Measurements from ENCODE around the gene P2RX1.

Gene P2RX1

DNA sequence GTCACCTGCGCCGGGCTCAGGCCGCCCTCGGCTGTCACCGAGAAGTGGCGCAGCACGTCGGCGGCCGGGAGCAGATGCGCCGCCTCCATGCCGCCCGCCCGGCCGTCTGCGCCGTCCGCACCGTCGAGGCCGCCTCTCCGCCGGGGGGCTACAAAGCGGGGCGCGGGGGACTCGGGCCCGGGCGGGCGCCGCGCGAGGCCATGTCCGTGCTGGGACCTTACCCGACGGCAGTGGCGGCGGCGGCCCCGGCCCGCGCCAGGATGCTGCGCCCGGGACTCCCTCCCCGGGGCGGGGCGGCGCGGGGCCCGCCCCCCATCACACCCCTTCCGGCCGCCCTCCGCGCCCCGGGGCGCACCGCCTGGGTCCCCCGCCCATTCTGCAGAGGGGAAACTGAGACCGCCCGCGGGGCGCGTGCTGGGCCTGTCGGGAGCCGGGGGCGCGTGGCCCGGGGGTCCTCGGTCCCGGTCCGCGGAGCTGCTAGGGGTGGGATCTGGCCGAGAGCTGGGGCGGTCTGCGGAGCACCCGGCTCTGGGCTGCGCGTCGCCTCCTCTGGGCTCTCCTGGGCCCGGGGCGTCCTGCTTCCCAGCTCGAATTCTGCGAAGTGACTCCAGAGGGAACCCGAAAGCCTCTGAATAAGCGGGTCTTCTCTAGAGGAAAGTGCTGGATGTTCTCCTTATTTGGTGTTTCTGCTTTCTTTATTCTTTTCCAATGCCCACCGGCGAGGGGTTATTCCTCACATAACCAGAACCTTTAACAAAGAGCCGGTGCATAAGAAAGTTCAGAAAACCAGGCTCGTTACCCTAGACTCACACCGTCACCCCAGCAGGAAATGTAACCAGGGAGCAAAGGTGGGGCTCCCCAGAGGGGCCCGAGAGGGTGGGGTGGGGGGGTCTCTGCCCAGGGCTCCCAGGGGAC, 48.2 kb upstream of the P2RX1 start, which contains the start of gene ATP2A3:
TSS of gene ATP2A3 (minus strand) at position 235 of the 915 bp plus-strand sequence. CDS start at position 89, 146 bp downstream.
- TF ChIP-seq, protein P1, sequence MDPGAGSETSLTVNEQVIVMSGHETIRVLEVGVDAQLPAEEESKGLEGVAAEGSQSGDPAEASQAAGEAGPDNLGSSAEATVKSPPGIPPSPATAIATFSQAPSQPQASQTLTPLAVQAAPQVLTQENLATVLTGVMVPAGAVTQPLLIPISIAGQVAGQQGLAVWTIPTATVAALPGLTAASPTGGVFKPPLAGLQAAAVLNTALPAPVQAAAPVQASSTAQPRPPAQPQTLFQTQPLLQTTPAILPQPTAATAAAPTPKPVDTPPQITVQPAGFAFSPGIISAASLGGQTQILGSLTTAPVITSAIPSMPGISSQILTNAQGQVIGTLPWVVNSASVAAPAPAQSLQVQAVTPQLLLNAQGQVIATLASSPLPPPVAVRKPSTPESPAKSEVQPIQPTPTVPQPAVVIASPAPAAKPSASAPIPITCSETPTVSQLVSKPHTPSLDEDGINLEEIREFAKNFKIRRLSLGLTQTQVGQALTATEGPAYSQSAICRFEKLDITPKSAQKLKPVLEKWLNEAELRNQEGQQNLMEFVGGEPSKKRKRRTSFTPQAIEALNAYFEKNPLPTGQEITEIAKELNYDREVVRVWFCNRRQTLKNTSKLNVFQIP (CRISPR knock-in tag; IDR thresholded peaks at IDR 0.05; ENCODE audit: borderline replicate concordance, low read depth), result no peak
- TF ChIP-seq PPARA (CRISPR knock-in tag; IDR thresholded peaks at IDR 0.05; ENCODE audit: borderline replicate concordance), result no peak
- no peak for TF ChIP-seq OSR1 (CRISPR knock-in tag; IDR thresholded peaks at IDR 0.05)
- TF ChIP-seq, protein P2, sequence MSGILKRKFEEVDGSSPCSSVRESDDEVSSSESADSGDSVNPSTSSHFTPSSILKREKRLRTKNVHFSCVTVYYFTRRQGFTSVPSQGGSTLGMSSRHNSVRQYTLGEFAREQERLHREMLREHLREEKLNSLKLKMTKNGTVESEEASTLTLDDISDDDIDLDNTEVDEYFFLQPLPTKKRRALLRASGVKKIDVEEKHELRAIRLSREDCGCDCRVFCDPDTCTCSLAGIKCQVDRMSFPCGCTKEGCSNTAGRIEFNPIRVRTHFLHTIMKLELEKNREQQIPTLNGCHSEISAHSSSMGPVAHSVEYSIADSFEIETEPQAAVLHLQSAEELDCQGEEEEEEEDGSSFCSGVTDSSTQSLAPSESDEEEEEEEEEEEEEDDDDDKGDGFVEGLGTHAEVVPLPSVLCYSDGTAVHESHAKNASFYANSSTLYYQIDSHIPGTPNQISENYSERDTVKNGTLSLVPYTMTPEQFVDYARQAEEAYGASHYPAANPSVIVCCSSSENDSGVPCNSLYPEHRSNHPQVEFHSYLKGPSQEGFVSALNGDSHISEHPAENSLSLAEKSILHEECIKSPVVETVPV (CRISPR knock-in tag; IDR thresholded peaks at IDR 0.05), result no peak
- no peak for TF ChIP-seq GLIS3 (CRISPR knock-in tag; IDR thresholded peaks at IDR 0.05)
- no peak for TF ChIP-seq ZNF565 (CRISPR knock-in tag; conservative IDR thresholded peaks at IDR 0.05; ENCODE audit: low read depth)
- TF ChIP-seq BACH2 (CRISPR knock-in tag; IDR thresholded peaks at IDR 0.05; ENCODE audit: borderline replicate concordance), result no peak
- no peak for TF ChIP-seq ISL1 (CRISPR knock-in tag; IDR thresholded peaks at IDR 0.05)
- no peak for TF ChIP-seq TOX (CRISPR knock-in tag; IDR thresholded peaks at IDR 0.05; ENCODE audit: borderline replicate concordance)
- TF ChIP-seq ZFP3 (CRISPR knock-in tag; IDR thresholded peaks at IDR 0.05), result no peak
- peak; percentile 68 for ATAC-seq

DNA sequence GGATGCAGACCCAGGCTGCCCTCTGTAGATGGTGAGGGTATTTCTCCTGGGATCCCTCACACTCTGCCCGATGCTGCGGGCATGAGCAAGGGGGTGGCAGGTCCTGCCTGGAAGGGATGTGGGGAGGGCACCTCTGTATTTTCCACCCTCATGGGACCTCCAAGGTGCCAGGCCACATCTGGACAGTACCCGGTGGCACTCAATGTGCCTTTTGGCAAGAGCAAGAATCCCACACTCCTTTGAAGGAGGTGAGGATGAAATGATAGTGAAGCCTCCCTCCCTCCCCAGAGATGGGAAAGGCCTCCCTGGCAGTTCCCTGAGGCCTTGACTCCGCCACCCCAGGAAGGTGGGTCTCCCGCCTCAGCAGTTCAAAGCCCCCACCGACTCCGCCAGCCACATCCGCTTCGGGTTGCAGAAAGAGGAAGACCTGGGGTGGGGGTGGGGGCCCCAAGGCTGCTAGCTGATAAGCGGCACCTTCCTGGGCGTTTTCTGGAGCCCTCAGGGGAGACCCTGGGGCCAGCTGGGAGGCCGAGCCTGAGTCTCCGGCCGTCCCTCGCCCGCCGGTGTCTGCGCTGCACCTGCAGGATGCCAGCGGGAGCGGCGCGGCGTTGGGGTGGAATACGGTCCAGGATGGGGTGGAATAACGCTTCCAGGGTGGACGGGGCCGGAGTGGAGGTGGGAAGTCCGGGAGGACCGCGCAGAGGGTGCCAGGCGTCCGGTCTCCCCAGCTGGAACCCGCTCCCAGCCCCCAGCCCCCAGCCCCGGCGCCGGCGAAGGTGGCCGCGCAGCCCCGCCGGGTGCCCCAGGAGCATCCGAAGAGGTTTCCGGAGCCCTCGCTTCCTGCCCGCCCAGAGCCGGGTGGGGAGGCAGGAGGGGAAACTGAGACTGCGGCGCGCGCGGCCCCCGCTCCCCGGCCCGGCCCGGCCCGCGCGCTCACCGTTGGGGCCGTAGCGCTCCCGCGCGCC, 47.3 kb upstream of the P2RX1 start:
- no peak for TF ChIP-seq ESRRG (CRISPR knock-in tag; IDR thresholded peaks at IDR 0.05)
- TF ChIP-seq, protein P2 (CRISPR knock-in tag; IDR thresholded peaks at IDR 0.05), result no peak
- TF ChIP-seq ZNF70 (CRISPR knock-in tag; IDR thresholded peaks at IDR 0.05), result no peak
- no peak for TF ChIP-seq CSDC2 (CRISPR knock-in tag; IDR thresholded peaks at IDR 0.05)
- TF ChIP-seq ZFP3 (CRISPR knock-in tag; IDR thresholded peaks at IDR 0.05), result no peak
- no peak for TF ChIP-seq BACH2 (CRISPR knock-in tag; IDR thresholded peaks at IDR 0.05; ENCODE audit: borderline replicate concordance)
- no peak for TF ChIP-seq OSR1 (CRISPR knock-in tag; IDR thresholded peaks at IDR 0.05)
- TF ChIP-seq ISL1 (CRISPR knock-in tag; IDR thresholded peaks at IDR 0.05), result no peak
- ATAC-seq, result no peak

DNA sequence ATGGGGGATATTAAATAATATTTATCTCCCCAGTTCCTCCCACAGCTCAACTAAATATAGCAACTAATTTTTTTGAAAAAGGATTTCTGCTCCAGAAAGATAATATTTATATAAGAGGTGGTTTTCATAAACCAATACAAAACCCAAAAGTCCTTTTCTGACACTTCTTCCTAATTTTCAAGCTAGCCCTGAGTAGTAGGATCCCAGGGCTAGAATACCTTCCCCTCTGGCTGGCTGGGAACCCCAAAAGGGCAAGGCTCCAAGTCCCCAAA, 46.6 kb upstream of the P2RX1 start:
- TF ChIP-seq GLIS3 (CRISPR knock-in tag; IDR thresholded peaks at IDR 0.05), result no peak
- no peak for TF ChIP-seq TCF4 (CRISPR knock-in tag; IDR thresholded peaks at IDR 0.05; ENCODE audit: borderline replicate concordance)
- TF ChIP-seq ZFP3 (CRISPR knock-in tag; IDR thresholded peaks at IDR 0.05), result no peak
- TF ChIP-seq, protein P3, sequence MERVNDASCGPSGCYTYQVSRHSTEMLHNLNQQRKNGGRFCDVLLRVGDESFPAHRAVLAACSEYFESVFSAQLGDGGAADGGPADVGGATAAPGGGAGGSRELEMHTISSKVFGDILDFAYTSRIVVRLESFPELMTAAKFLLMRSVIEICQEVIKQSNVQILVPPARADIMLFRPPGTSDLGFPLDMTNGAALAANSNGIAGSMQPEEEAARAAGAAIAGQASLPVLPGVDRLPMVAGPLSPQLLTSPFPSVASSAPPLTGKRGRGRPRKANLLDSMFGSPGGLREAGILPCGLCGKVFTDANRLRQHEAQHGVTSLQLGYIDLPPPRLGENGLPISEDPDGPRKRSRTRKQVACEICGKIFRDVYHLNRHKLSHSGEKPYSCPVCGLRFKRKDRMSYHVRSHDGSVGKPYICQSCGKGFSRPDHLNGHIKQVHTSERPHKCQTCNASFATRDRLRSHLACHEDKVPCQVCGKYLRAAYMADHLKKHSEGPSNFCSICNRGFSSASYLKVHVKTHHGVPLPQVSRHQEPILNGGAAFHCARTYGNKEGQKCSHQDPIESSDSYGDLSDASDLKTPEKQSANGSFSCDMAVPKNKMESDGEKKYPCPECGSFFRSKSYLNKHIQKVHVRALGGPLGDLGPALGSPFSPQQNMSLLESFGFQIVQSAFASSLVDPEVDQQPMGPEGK (CRISPR knock-in tag; IDR thresholded peaks at IDR 0.05; ENCODE audit: borderline replicate concordance), result no peak
- no peak for ATAC-seq

DNA sequence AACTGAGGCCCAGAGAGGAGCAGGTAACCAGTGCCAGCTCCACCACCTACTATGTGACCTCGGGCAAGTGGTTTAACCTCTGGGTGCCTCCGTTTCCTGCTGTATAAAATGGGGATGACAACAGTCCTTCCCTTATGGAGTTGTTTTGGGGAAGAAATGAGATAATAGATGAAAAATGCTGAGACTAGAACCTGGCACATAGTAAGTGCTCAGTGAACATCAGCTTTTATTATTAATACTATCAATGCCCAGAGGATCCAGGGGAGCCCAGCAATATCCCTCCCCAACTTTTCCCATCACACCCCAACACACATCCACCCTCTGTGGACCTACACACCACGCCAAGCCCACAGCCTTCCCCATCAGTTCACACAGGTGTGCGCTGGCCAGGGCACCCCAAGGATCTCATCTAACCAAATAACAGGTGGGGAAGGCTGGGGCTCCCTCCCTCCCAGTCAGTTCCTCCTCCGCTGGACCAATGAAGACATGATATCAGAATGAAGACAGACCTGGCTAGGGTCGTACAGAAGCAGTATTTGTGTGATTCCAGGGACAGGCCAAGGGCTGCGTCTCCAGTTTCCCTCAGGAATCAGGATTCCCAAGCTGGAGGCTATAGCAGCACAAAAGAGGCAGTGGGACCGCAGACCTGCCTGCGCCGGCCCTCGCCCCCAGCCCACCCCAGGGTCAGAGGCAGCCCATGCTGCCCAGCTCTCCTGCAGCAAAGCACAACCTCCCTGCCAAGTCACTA, 46.1 kb upstream of the P2RX1 start:
- ATAC-seq, result no peak
- no peak for TF ChIP-seq ZNF70 (CRISPR knock-in tag; IDR thresholded peaks at IDR 0.05)
- no peak for TF ChIP-seq OSR1 (CRISPR knock-in tag; IDR thresholded peaks at IDR 0.05)
- TF ChIP-seq, protein P2 (CRISPR knock-in tag; IDR thresholded peaks at IDR 0.05), result no peak
- TF ChIP-seq, protein P1 (CRISPR knock-in tag; IDR thresholded peaks at IDR 0.05; ENCODE audit: borderline replicate concordance, low read depth), result no peak
- no peak for TF ChIP-seq ZNF565 (CRISPR knock-in tag; conservative IDR thresholded peaks at IDR 0.05; ENCODE audit: low read depth)
- no peak for TF ChIP-seq ZFP3 (CRISPR knock-in tag; IDR thresholded peaks at IDR 0.05)
- TF ChIP-seq ZFP30 (CRISPR knock-in tag; IDR thresholded peaks at IDR 0.05), result no peak
- TF ChIP-seq, protein P4, sequence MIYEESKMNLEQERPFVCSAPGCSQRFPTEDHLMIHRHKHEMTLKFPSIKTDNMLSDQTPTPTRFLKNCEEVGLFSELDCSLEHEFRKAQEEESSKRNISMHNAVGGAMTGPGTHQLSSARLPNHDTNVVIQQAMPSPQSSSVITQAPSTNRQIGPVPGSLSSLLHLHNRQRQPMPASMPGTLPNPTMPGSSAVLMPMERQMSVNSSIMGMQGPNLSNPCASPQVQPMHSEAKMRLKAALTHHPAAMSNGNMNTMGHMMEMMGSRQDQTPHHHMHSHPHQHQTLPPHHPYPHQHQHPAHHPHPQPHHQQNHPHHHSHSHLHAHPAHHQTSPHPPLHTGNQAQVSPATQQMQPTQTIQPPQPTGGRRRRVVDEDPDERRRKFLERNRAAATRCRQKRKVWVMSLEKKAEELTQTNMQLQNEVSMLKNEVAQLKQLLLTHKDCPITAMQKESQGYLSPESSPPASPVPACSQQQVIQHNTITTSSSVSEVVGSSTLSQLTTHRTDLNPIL (CRISPR knock-in tag; IDR thresholded peaks at IDR 0.05; ENCODE audit: low read depth), result no peak
- TF ChIP-seq ARNTL (CRISPR knock-in tag; IDR thresholded peaks at IDR 0.05; ENCODE audit: borderline replicate concordance, low read depth), result no peak
- no peak for TF ChIP-seq ISL1 (CRISPR knock-in tag; IDR thresholded peaks at IDR 0.05)
- TF ChIP-seq CSDC2 (CRISPR knock-in tag; IDR thresholded peaks at IDR 0.05), result no peak
- no peak for TF ChIP-seq TCF4 (CRISPR knock-in tag; IDR thresholded peaks at IDR 0.05; ENCODE audit: borderline replicate concordance)

All from SK-N-SH treated with all-trans-retinoic acid at 6 μM for 48 hours (cell line).